Measurements from ENCODE around the gene MAP2K6. TPM values are rescaled to one million over a fixed set of nuclear protein-coding genes. Genes with fewer than 3 reads are reported as not detected.

MAP2K6 gene
- polyA plus RNA-seq (2012; rRNA removed), result 6.5 and 6.7 TPM in 2 replicates
- 7.0 and 8.1 TPM in 2 replicates for polyA plus RNA-seq (2012; cell fraction: cytosol; rRNA removed)
- 1.4 and 2.8 TPM in 2 replicates for polyA plus RNA-seq (2012; cell fraction: nucleus; rRNA removed)

GRCh38 chr17:69414408-69415274 is at the start of gene MAP2K6:
Gene MAP2K6, plus strand, starts transcription at chr17:69414697. Its CDS starts 288 bp downstream, at chr17:69414985.
- Histone ChIP-seq H3K9ac (peak within 1 kb of the TSS; percentile 19; the same call in 1 of the 2 replicates), H3K27me3 (ENCODE audit: insufficient read depth) (no peaks in the 10 kb centered on the region), H3K79me2 (ENCODE audit: insufficient read depth) (peaks cover 12% of the 10 kb centered on the region; the same call in 1 of the 2 replicates), H3F3A (replicated peaks; ENCODE audit: insufficient read depth) (peaks cover 4% of the 10 kb centered on the region), H3K4me1 (ENCODE audit: control insufficient read depth in 1 of 2, insufficient read depth in 2 of 2, low read depth in 1 of 2, low read length in 1 of 2) (peaks cover 21 to 28% of the 10 kb centered on the region in 2 experiments; a peak in 3 of 4 replicates), H3K4me2 (peak within 1 kb of the TSS; percentile 92), H3K36me3 (replicated peaks in 1 of 2; ENCODE audit: control insufficient read depth in 1 of 2, insufficient read depth in 2 of 2, low read length in 1 of 2) (no peaks in the 10 kb centered on the region), H2AFZ (ENCODE audit: low read depth) (peak within 1 kb of the TSS; percentile 92), H3K27ac (ENCODE audit: low read depth in 2 of 2, low read length in 1 of 2) (peak within 1 kb of the TSS in 1 of 2 experiments; percentile 84; a peak in 2 of 4 replicates), H3K4me3 (ENCODE audit: low read depth in 2 of 2, low read length in 1 of 2) (peak within 1 kb of the TSS; percentile 69 to 77), H3K9me2 (no peaks in the 10 kb centered on the region), H3K9me3 (no peaks in the 10 kb centered on the region), H4K20me1 (ENCODE audit: insufficient read depth) (no peaks in the 10 kb centered on the region)
- CTCF ChIA-PET, result interaction anchor here (0.7 to 2.1 kb wide), 10 partner anchors 10 to 115 kb away, joined by 3 to 18 read pairs (median 4); no protein-coding TSS in a partner anchor
- peak; percentile 79 for DNase-seq
- POLR2A ChIA-PET, result interaction anchor here (1.0 to 1.3 kb wide), 3 partner anchors 9 to 88 kb away, joined by 3 to 5 read pairs (median 4); partner anchors contain the start of gene ABCA5
- peak; percentile 25; the same call in 1 of the 2 replicates for TF ChIP-seq TEAD4 (IDR thresholded peaks at IDR 0.05; ENCODE audit: borderline replicate concordance, insufficient read depth)
- TF ChIP-seq ELF1 (IDR thresholded peaks at IDR 0.05), result 0 out of 2 replicates have a peak, but pooled peaks have one; percentile 44
- TF ChIP-seq RCOR1 (IDR thresholded peaks at IDR 0.05; ENCODE audit: low read length), result no peak
- peak; percentile 75 for TF ChIP-seq MAX (IDR thresholded peaks at IDR 0.05; ENCODE audit: low read depth)
- TF ChIP-seq PBX3 (IDR thresholded peaks at IDR 0.05), result 0 out of 2 replicates have a peak, but pooled peaks have one; percentile 31
- no peak for TF ChIP-seq EZH2phosphoT487 (IDR thresholded peaks at IDR 0.05; ENCODE audit: borderline replicate concordance, low read depth)
- TF ChIP-seq MXI1 (IDR thresholded peaks at IDR 0.05; ENCODE audit: low read depth, low read length), result peak; percentile 89
- peak; percentile 1; the same call in 1 of the 2 replicates for TF ChIP-seq RAD21 (IDR thresholded peaks at IDR 0.05; ENCODE audit: low read length)
- 0 out of 4 replicates have a peak, but pooled peaks of 1 of the 2 experiments have one; percentile 18 for TF ChIP-seq EP300 (IDR thresholded peaks at IDR 0.05; ENCODE audit: borderline replicate concordance in 1 of 2, low read depth in 1 of 2, low read length in 1 of 2)
- TF ChIP-seq CHD2 (IDR thresholded peaks at IDR 0.05; ENCODE audit: low read length, partially characterized antibody), result peak; percentile 48
- TF ChIP-seq USF1 (IDR thresholded peaks at IDR 0.05; ENCODE audit: borderline replicate concordance, low read depth), result no peak
- TF ChIP-seq YY1 (IDR thresholded peaks at IDR 0.05; ENCODE audit: low read depth), result 0 out of 2 replicates have a peak, but pooled peaks have one; percentile 27
- TF ChIP-seq FOXM1 (IDR thresholded peaks at IDR 0.05; ENCODE audit: low read depth), result no peak
- 0 out of 2 replicates have a peak, but pooled peaks have one; percentile 74 for TF ChIP-seq SIN3A (IDR thresholded peaks at IDR 0.05; ENCODE audit: borderline replicate concordance, low read depth, low read length)
- TF ChIP-seq NFIC (IDR thresholded peaks at IDR 0.05; ENCODE audit: borderline replicate concordance), result no peak
- TF ChIP-seq FOXJ3 (CRISPR knock-in tag; IDR thresholded peaks at IDR 0.05), result no peak
- peak; percentile 67 for TF ChIP-seq TAF1 (IDR thresholded peaks at IDR 0.05; ENCODE audit: borderline replicate concordance, low read depth, low read length)
- no peak for TF ChIP-seq RFX5 (IDR thresholded peaks at IDR 0.05; ENCODE audit: low read length)
- TF ChIP-seq TCF12 (IDR thresholded peaks at IDR 0.05), result 0 out of 2 replicates have a peak, but pooled peaks have one; percentile 25
- no peak for TF ChIP-seq JUND (IDR thresholded peaks at IDR 0.05)
- TF ChIP-seq NRF1 (IDR thresholded peaks at IDR 0.05; ENCODE audit: low read depth, low read length), result peak; percentile 66
- peak; percentile 86 for TF ChIP-seq GATA2 (CRISPR knock-in tag; IDR thresholded peaks at IDR 0.05)
- peak; percentile 68 for TF ChIP-seq POLR2AphosphoS5 (IDR thresholded peaks at IDR 0.05; ENCODE audit: low read depth, low read length)
- TF ChIP-seq GABPA (IDR thresholded peaks at IDR 0.05; ENCODE audit: low read depth), result peak; percentile 77
- no peak for TF ChIP-seq RXRA (IDR thresholded peaks at IDR 0.05; ENCODE audit: borderline replicate concordance, low read depth)
- TF ChIP-seq REST (IDR thresholded peaks at IDR 0.05; ENCODE audit: low read depth, low read length), result no peak
- WGBS (ENCODE audit: low lambda C conversion rate), result 4% methylated on average over 27 of the region's 27 CpGs
